ENCODE data around the gene APOM. TPM values are rescaled to one million over a fixed set of nuclear protein-coding genes. Genes with fewer than 3 reads are reported as not detected.

The APOM gene
- total RNA-seq, 1 donor from 2014 or later: 0.40 TPM

DNA sequence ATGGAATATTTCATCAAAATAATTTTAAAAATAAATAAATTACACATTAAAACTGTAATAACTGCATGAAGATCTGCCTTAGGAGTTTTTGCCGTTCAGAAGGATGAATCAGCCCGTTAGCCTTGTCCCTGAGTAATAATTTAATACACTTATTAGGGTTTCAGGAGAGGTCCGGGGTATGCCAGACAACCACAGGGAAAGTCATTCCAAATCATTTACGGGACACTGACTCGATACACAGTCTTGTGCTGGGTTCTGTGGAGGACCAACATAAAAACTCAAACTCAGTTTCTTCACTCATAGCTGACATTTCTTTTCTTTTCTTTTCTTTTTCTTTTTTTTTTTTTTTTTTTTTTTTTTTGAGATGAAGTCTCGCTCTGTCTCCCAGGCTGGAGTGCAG, 50.2 kb downstream of the APOM start:
- DNase-seq (ENCODE audit: low read depth in 2 of 2): no peak

DNA sequence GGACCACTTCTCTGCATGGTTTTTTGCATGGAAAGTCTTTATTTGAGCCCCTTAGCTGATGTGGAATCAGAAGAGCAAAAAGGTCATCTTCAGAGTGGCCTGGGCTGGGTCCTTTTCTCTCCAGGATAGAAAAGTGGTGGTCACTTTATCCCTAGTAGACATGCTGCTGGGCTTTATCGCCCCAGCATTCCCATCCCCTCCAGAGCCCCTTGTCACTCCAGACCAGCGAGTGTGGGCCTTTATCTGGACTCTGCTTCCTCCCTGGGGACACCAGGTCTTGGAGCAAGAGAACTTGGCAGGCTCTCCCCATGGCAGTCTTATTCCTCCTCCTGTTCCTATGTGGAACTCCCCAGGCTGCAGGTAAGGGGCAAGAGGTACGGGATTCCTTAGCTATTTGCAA, 50.9 kb downstream of the APOM start, which contains the start of gene LY6G6F:
LY6G6F (plus strand) TSS at position 268 of the 400 bp plus-strand sequence; CDS start at position 309, 41 bp downstream.
- no peak for DNase-seq (ENCODE audit: low read depth in 2 of 2)

DNA sequence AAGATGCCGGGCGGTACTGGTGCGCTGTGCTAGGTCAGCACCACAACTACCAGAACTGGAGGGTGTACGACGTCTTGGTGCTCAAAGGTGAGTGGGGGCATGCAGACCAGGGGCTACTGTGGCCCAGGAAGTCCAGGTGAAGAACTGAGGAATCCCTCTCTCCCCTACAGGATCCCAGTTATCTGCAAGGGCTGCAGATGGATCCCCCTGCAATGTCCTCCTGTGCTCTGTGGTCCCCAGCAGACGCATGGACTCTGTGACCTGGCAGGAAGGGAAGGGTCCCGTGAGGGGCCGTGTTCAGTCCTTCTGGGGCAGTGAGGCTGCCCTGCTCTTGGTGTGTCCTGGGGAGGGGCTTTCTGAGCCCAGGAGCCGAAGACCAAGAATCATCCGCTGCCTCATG, 52.0 kb downstream of the APOM start:
- DNase-seq (ENCODE audit: low read depth in 2 of 2): no peak

Other genes with a start within 250 kb of the APOM start
- 5.0 and 9.8 TPM in 2 replicates for gene MICB, start 157.7 kb upstream of the APOM start, total RNA-seq
- not detected in 2 replicates for gene MCCD1, start 126.9 kb upstream of the APOM start, total RNA-seq
- 180 and 306 TPM in 2 replicates for gene DDX39B, start 113.9 kb upstream of the APOM start, total RNA-seq
- gene ATP6V1G2, start 109.3 kb upstream of the APOM start, total RNA-seq: 0.20 and 0.22 TPM in 2 replicates
- gene NFKBIL1, start 108.3 kb upstream of the APOM start, total RNA-seq: 17.9 and 23.0 TPM in 2 replicates
- gene LTA, start 83.6 kb upstream of the APOM start, total RNA-seq: not detected in 2 replicates
- gene TNF, start 80.3 kb upstream of the APOM start, total RNA-seq: not detected in 2 replicates
- gene LTB, start 73.5 kb upstream of the APOM start, total RNA-seq: 6.7 and 9.2 TPM in 2 replicates
- not detected in 2 replicates for gene LST1, start 69.6 kb upstream of the APOM start, total RNA-seq
- gene NCR3, start 62.9 kb upstream of the APOM start, total RNA-seq: not detected in 2 replicates
- gene AIF1, start 40.7 kb upstream of the APOM start, total RNA-seq: not detected in 2 replicates
- gene PRRC2A, start 35.2 kb upstream of the APOM start, total RNA-seq: 19.4 and 27.2 TPM in 2 replicates
- 88.3 and 111 TPM in 2 replicates for gene BAG6, start 3.2 kb upstream of the APOM start, total RNA-seq
- gene C6orf47, start 4.9 kb downstream of the APOM start, total RNA-seq: 15.5 and 24.0 TPM in 2 replicates
- 8.5 and 12.1 TPM in 2 replicates for gene GPANK1, start 9.1 kb downstream of the APOM start, total RNA-seq
- gene CSNK2B, start 10.2 kb downstream of the APOM start, total RNA-seq: 64.1 and 67.6 TPM in 2 replicates
- gene LY6G5B, start 14.1 kb downstream of the APOM start, total RNA-seq: 0.44 and 1.2 TPM in 2 replicates
- 1.4 and 1.7 TPM in 2 replicates for gene LY6G5C, start 25.2 kb downstream of the APOM start, total RNA-seq
- 41.2 and 69.8 TPM in 2 replicates for gene ABHD16A, start 47.4 kb downstream of the APOM start, total RNA-seq
- not detected in 2 replicates for gene LY6G6F, start 51.0 kb downstream of the APOM start, total RNA-seq
- not detected in 2 replicates for gene LY6G6D, start 59.5 kb downstream of the APOM start, total RNA-seq
- not detected in 2 replicates for gene LY6G6C, start 65.9 kb downstream of the APOM start, total RNA-seq
- not detected in 2 replicates for gene MPIG6B, start 67.5 kb downstream of the APOM start, total RNA-seq
- gene DDAH2, start 73.4 kb downstream of the APOM start, total RNA-seq: 109 and 159 TPM in 2 replicates
- gene CLIC1, start 80.6 kb downstream of the APOM start, total RNA-seq: 469 and 552 TPM in 2 replicates
- 1.4 and 2.6 TPM in 2 replicates for gene MSH5, start 84.1 kb downstream of the APOM start, total RNA-seq
- 1.6 and 2.0 TPM in 2 replicates for gene SAPCD1, start 106.8 kb downstream of the APOM start, total RNA-seq
- under 0.01 and 0.40 TPM in 2 replicates for gene VWA7, start 121.4 kb downstream of the APOM start, total RNA-seq
- gene VARS1, start 139.9 kb downstream of the APOM start, total RNA-seq: 36.3 and 39.0 TPM in 2 replicates
- gene LSM2, start 151.1 kb downstream of the APOM start, total RNA-seq: 29.2 and 29.8 TPM in 2 replicates
- gene HSPA1L, start 159.4 kb downstream of the APOM start, total RNA-seq: 0.87 and 1.8 TPM in 2 replicates
- 40.8 and 93.3 TPM in 2 replicates for gene HSPA1A, start 159.6 kb downstream of the APOM start, total RNA-seq
- 23.8 and 30.2 TPM in 2 replicates for gene HSPA1B, start 171.8 kb downstream of the APOM start, total RNA-seq
- gene NEU1, start 206.9 kb downstream of the APOM start, total RNA-seq: 41.2 and 50.0 TPM in 2 replicates
- not detected in 2 replicates for gene SLC44A4, start 223.1 kb downstream of the APOM start, total RNA-seq
- gene EHMT2, start 241.8 kb downstream of the APOM start, total RNA-seq: 25.7 and 28.0 TPM in 2 replicates
- 2.2 and 3.6 TPM in 2 replicates for gene ZBTB12, start 246.2 kb downstream of the APOM start, total RNA-seq